Measurements from ENCODE around the gene FRAS1. TPM values are rescaled to one million over a fixed set of nuclear protein-coding genes. Genes with fewer than 3 reads are reported as not detected.

The FRAS1 gene
- total RNA-seq, 1 experiment from 2014 or later: 0.23 TPM

GRCh38 chr4:78184584-78184983, 127.5 kb downstream of the FRAS1 start:
- intact Hi-C loops (cut with micrococcal nuclease; ENCODE audit: unreplicated experiment): no loop called here
- H3K4me3 ChIP-seq (ENCODE audit: low read depth in 2 of 2, low read length in 2 of 2): no peak overlapping the region
- H3K27me3 ChIP-seq (ENCODE audit: control insufficient read depth, insufficient read depth, low read length): no peaks in the 10 kb centered on the region
- H3K36me3 ChIP-seq (ENCODE audit: control insufficient read depth, insufficient read depth, low read length): no peaks in the 10 kb centered on the region
- BruUV-seq (replicated peaks): no TSS peak
- ChIA-PET CTCF (no interaction called here), POLR2A (no interaction called here)
- no peak overlapping the region for H3K27ac ChIP-seq (ENCODE audit: low read length)
- ATAC-seq: no peak
- TF ChIP-seq SIN3A (IDR thresholded peaks at IDR 0.05; ENCODE audit: borderline replicate concordance, insufficient read depth, low read depth, low read length): no peak
- no peak for TF ChIP-seq TCF7L2 (IDR thresholded peaks at IDR 0.05; ENCODE audit: low read depth, low read length)
- TF ChIP-seq, protein P1, sequence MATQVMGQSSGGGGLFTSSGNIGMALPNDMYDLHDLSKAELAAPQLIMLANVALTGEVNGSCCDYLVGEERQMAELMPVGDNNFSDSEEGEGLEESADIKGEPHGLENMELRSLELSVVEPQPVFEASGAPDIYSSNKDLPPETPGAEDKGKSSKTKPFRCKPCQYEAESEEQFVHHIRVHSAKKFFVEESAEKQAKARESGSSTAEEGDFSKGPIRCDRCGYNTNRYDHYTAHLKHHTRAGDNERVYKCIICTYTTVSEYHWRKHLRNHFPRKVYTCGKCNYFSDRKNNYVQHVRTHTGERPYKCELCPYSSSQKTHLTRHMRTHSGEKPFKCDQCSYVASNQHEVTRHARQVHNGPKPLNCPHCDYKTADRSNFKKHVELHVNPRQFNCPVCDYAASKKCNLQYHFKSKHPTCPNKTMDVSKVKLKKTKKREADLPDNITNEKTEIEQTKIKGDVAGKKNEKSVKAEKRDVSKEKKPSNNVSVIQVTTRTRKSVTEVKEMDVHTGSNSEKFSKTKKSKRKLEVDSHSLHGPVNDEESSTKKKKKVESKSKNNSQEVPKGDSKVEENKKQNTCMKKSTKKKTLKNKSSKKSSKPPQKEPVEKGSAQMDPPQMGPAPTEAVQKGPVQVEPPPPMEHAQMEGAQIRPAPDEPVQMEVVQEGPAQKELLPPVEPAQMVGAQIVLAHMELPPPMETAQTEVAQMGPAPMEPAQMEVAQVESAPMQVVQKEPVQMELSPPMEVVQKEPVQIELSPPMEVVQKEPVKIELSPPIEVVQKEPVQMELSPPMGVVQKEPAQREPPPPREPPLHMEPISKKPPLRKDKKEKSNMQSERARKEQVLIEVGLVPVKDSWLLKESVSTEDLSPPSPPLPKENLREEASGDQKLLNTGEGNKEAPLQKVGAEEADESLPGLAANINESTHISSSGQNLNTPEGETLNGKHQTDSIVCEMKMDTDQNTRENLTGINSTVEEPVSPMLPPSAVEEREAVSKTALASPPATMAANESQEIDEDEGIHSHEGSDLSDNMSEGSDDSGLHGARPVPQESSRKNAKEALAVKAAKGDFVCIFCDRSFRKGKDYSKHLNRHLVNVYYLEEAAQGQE (IDR thresholded peaks at IDR 0.05; ENCODE audit: insufficient read depth in 1 of 2, low read depth in 2 of 2, low read length in 1 of 2): no peak
- TF ChIP-seq POLR2AphosphoS5 (IDR thresholded peaks at IDR 0.05; ENCODE audit: low read depth, low read length): no peak
- TF ChIP-seq, protein P2, sequence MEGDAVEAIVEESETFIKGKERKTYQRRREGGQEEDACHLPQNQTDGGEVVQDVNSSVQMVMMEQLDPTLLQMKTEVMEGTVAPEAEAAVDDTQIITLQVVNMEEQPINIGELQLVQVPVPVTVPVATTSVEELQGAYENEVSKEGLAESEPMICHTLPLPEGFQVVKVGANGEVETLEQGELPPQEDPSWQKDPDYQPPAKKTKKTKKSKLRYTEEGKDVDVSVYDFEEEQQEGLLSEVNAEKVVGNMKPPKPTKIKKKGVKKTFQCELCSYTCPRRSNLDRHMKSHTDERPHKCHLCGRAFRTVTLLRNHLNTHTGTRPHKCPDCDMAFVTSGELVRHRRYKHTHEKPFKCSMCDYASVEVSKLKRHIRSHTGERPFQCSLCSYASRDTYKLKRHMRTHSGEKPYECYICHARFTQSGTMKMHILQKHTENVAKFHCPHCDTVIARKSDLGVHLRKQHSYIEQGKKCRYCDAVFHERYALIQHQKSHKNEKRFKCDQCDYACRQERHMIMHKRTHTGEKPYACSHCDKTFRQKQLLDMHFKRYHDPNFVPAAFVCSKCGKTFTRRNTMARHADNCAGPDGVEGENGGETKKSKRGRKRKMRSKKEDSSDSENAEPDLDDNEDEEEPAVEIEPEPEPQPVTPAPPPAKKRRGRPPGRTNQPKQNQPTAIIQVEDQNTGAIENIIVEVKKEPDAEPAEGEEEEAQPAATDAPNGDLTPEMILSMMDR (IDR thresholded peaks at IDR 0.05): no peak
- H3K9me3 ChIP-seq (ENCODE audit: control insufficient read depth, insufficient read depth, low read depth, low read length): no peaks in the 10 kb centered on the region
- H3K4me1 ChIP-seq (ENCODE audit: control insufficient read depth, insufficient read depth, low read length): no peaks in the 10 kb centered on the region
- DNase-seq (ENCODE audit: low read depth, low spot score): no peak
- in situ Hi-C loops (cut with HindIII; ENCODE audit: low pct_unique_long_range_greater_than_20kb, low sequenced_read_pairs): no loop called here

DNA sequence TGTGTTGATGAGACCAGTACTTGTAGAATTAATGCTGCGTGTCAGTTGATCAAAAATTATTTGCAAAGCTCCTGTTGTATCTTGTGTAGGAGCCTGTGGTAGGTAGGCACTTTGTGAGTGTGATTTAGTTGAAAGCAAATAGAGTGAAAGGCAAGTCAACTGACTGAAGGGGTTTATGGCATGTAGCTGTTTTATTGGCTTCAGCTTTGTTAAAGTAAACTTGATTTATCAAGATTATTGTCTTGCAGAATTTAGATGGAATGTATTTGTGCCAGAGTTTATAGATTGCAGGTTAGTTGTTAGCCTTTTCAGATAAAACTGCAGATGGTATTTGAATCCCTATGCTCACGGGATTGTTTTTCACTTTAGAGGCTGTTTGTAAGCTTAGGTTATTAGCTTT, 128.0 kb downstream of the FRAS1 start:
- no peaks in the 10 kb centered on the region for H3K4me1 ChIP-seq (ENCODE audit: control insufficient read depth, insufficient read depth, low read length)
- H3K27me3 ChIP-seq (ENCODE audit: control insufficient read depth, insufficient read depth, low read length): no peaks in the 10 kb centered on the region
- DNase-seq (ENCODE audit: low read depth, low spot score): no peak
- no TSS peak for BruUV-seq (replicated peaks)
- H3K36me3 ChIP-seq (ENCODE audit: control insufficient read depth, insufficient read depth, low read length): no peaks in the 10 kb centered on the region
- intact Hi-C loops (cut with micrococcal nuclease; ENCODE audit: unreplicated experiment) (no loop called here), in situ Hi-C loops (cut with HindIII; ENCODE audit: low pct_unique_long_range_greater_than_20kb, low sequenced_read_pairs) (no loop called here)
- no peak overlapping the region for H3K27ac ChIP-seq (ENCODE audit: low read length)
- ChIA-PET CTCF (no interaction called here), POLR2A (no interaction called here)
- H3K4me3 ChIP-seq (ENCODE audit: low read depth in 2 of 2, low read length in 2 of 2): no peak overlapping the region
- TF ChIP-seq, protein P1 (IDR thresholded peaks at IDR 0.05; ENCODE audit: insufficient read depth in 1 of 2, low read depth in 2 of 2, low read length in 1 of 2): no peak
- TF ChIP-seq, protein P2 (IDR thresholded peaks at IDR 0.05): no peak
- TF ChIP-seq SIN3A (IDR thresholded peaks at IDR 0.05; ENCODE audit: borderline replicate concordance, insufficient read depth, low read depth, low read length) (no peak), TCF7L2 (IDR thresholded peaks at IDR 0.05; ENCODE audit: low read depth, low read length) (no peak), POLR2AphosphoS5 (IDR thresholded peaks at IDR 0.05; ENCODE audit: low read depth, low read length) (no peak)
- ATAC-seq: no peak
- H3K9me3 ChIP-seq (ENCODE audit: control insufficient read depth, insufficient read depth, low read depth, low read length): no peaks in the 10 kb centered on the region

Data from Panc1 (cell line).